ENCODE data around the gene IL19.

Gene IL19

DNA sequence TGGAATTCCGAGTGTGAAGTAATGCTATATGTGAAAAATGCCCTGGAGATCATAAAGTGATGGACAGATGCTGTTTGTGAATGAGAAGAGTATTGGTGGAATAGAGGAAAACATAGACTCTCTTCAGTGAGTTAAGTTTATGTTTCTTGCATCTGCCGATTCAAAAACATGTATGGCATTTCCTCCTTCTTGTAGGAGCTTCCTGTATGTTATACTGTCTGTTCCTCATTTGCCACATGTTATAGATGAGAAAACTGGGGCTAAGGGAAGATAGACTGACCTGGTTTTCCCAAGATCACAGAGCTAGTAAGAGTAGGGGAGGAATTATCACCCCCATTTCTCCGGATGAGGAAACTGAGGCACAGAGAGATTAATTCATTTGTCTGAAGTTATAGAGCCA is 53.8 kb downstream of the IL19 start:
- TF ChIP-seq EZH2 (IDR thresholded peaks at IDR 0.05; ENCODE audit: borderline replicate concordance, low read length): no peak
- TF ChIP-seq, protein P1, sequence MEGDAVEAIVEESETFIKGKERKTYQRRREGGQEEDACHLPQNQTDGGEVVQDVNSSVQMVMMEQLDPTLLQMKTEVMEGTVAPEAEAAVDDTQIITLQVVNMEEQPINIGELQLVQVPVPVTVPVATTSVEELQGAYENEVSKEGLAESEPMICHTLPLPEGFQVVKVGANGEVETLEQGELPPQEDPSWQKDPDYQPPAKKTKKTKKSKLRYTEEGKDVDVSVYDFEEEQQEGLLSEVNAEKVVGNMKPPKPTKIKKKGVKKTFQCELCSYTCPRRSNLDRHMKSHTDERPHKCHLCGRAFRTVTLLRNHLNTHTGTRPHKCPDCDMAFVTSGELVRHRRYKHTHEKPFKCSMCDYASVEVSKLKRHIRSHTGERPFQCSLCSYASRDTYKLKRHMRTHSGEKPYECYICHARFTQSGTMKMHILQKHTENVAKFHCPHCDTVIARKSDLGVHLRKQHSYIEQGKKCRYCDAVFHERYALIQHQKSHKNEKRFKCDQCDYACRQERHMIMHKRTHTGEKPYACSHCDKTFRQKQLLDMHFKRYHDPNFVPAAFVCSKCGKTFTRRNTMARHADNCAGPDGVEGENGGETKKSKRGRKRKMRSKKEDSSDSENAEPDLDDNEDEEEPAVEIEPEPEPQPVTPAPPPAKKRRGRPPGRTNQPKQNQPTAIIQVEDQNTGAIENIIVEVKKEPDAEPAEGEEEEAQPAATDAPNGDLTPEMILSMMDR (IDR thresholded peaks at IDR 0.05; ENCODE audit: low read length): no peak
- no peaks in the 10 kb centered on the region for H3K9me3 ChIP-seq (ENCODE audit: low read length)
- H2AFZ ChIP-seq (ENCODE audit: low read length): no peak overlapping the region
- H3K9ac ChIP-seq (ENCODE audit: low read length): no peak overlapping the region
- H3K36me3 ChIP-seq (ENCODE audit: insufficient read depth, low read length): no peaks in the 10 kb centered on the region
- H4K20me1 ChIP-seq (ENCODE audit: insufficient read depth, low read length): no peaks in the 10 kb centered on the region
- no peaks in the 10 kb centered on the region for H3K9me2 ChIP-seq (ENCODE audit: low read depth, low read length)
- H3K27ac ChIP-seq (ENCODE audit: low read depth, low read length, poor library complexity, severe bottlenecking): no peak overlapping the region
- H3K79me2 ChIP-seq (ENCODE audit: insufficient read depth, low read length): no peaks in the 10 kb centered on the region
- no peaks in the 10 kb centered on the region for H3K27me3 ChIP-seq (ENCODE audit: insufficient read depth, low read length)
- no peak overlapping the region for H3K4me3 ChIP-seq (ENCODE audit: low read depth, low read length, poor library complexity, severe bottlenecking)
- no peak overlapping the region for H3K4me2 ChIP-seq (ENCODE audit: low read length)
- H3F3A ChIP-seq (ENCODE audit: insufficient read depth, low read length): no peaks in the 10 kb centered on the region
- H3K4me1 ChIP-seq (ENCODE audit: insufficient read depth, low read length, severe bottlenecking): no peaks in the 10 kb centered on the region

GRCh38 chr1:206826394-206826793 is 55.8 kb downstream of the IL19 start:
- H3K79me2 ChIP-seq (ENCODE audit: insufficient read depth, low read length): no peaks in the 10 kb centered on the region
- H3K4me2 ChIP-seq (ENCODE audit: low read length): no peak overlapping the region
- no peaks in the 10 kb centered on the region for H3K4me1 ChIP-seq (ENCODE audit: insufficient read depth, low read length, severe bottlenecking)
- 0 out of 2 replicates have a peak, but pooled peaks cover 5% of the 10 kb centered on the region for H3K27me3 ChIP-seq (ENCODE audit: insufficient read depth, low read length)
- H4K20me1 ChIP-seq (ENCODE audit: insufficient read depth, low read length): no peaks in the 10 kb centered on the region
- no peaks in the 10 kb centered on the region for H3K9me2 ChIP-seq (ENCODE audit: low read depth, low read length)
- no peak overlapping the region for H3K9ac ChIP-seq (ENCODE audit: low read length)
- no peak overlapping the region for H3K4me3 ChIP-seq (ENCODE audit: low read depth, low read length, poor library complexity, severe bottlenecking)
- no peak overlapping the region for H2AFZ ChIP-seq (ENCODE audit: low read length)
- no peaks in the 10 kb centered on the region for H3K9me3 ChIP-seq (ENCODE audit: low read length)
- no peaks in the 10 kb centered on the region for H3F3A ChIP-seq (ENCODE audit: insufficient read depth, low read length)
- no peak for TF ChIP-seq EZH2 (IDR thresholded peaks at IDR 0.05; ENCODE audit: borderline replicate concordance, low read length)
- TF ChIP-seq, protein P1 (IDR thresholded peaks at IDR 0.05; ENCODE audit: low read length): no peak
- H3K27ac ChIP-seq (ENCODE audit: low read depth, low read length, poor library complexity, severe bottlenecking): no peak overlapping the region
- no peaks in the 10 kb centered on the region for H3K36me3 ChIP-seq (ENCODE audit: insufficient read depth, low read length)

DNA sequence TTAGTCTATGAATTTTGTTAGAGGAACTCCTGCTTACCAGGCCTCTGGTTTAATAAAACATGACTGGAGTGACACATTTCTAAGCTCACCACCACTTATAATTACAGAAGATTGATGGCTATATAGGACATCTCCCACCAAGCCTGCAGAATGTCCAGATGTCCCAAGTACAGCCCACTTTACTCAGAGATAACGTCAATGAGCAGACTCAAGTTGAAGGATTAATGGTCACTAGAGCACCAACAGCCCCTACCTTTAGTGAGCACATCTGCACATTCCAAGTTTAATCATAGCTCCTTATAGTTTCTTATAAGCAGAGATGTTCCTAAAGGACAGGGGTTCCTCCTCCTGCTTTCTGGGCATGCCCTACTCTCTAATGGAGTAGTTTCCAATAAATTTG is 57.5 kb downstream of the IL19 start:
- H3K4me2 ChIP-seq (ENCODE audit: low read length): no peak overlapping the region
- 0 out of 2 replicates have a peak, but pooled peaks cover 5% of the 10 kb centered on the region for H3K27me3 ChIP-seq (ENCODE audit: insufficient read depth, low read length)
- no peaks in the 10 kb centered on the region for H3K79me2 ChIP-seq (ENCODE audit: insufficient read depth, low read length)
- H3K27ac ChIP-seq (ENCODE audit: low read depth, low read length, poor library complexity, severe bottlenecking): no peak overlapping the region
- H3K9ac ChIP-seq (ENCODE audit: low read length): no peak overlapping the region
- H3F3A ChIP-seq (ENCODE audit: insufficient read depth, low read length): no peaks in the 10 kb centered on the region
- TF ChIP-seq, protein P1 (IDR thresholded peaks at IDR 0.05; ENCODE audit: low read length): no peak
- TF ChIP-seq EZH2 (IDR thresholded peaks at IDR 0.05; ENCODE audit: borderline replicate concordance, low read length): no peak
- no peak overlapping the region for H2AFZ ChIP-seq (ENCODE audit: low read length)
- no peaks in the 10 kb centered on the region for H4K20me1 ChIP-seq (ENCODE audit: insufficient read depth, low read length)
- H3K4me1 ChIP-seq (ENCODE audit: insufficient read depth, low read length, severe bottlenecking): no peaks in the 10 kb centered on the region
- no peaks in the 10 kb centered on the region for H3K9me2 ChIP-seq (ENCODE audit: low read depth, low read length)
- no peak overlapping the region for H3K4me3 ChIP-seq (ENCODE audit: low read depth, low read length, poor library complexity, severe bottlenecking)
- no peaks in the 10 kb centered on the region for H3K36me3 ChIP-seq (ENCODE audit: insufficient read depth, low read length)
- no peaks in the 10 kb centered on the region for H3K9me3 ChIP-seq (ENCODE audit: low read length)
